Thoracic aorta endothelial cell (primary cell): Measurements from ENCODE around the gene C1RL. TPM values are rescaled to one million over a fixed set of nuclear protein-coding genes. Genes with fewer than 3 reads are reported as not detected.

Source experiments
- small RNA-seq: library from RNA; depleted of rRNA; stranded (forward); fragments of <200 nt; gene quantifications from one replicate; pipeline ENCODE3, GENCODE V24; 2012
- total RNA-seq: library from RNA; depleted of rRNA; stranded (reverse); fragments of >200 nt; gene quantifications from 2 replicates; pipeline ENCODE4 v1.2.3, GENCODE V29; 2012

C1RL gene, protein sequence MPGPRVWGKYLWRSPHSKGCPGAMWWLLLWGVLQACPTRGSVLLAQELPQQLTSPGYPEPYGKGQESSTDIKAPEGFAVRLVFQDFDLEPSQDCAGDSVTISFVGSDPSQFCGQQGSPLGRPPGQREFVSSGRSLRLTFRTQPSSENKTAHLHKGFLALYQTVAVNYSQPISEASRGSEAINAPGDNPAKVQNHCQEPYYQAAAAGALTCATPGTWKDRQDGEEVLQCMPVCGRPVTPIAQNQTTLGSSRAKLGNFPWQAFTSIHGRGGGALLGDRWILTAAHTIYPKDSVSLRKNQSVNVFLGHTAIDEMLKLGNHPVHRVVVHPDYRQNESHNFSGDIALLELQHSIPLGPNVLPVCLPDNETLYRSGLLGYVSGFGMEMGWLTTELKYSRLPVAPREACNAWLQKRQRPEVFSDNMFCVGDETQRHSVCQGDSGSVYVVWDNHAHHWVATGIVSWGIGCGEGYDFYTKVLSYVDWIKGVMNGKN
- 15.3 and 27.1 TPM in 2 replicates for total RNA-seq

GRCh38 chr12:7108796-7109571 is at the start of gene C1RL:
Gene C1RL, minus strand, starts transcription at chr12:7109214. Its CDS starts 34 bp downstream, at chr12:7109180.

GRCh38 chr12:7129872-7130691 is 21.1 kb upstream of the C1RL start, which contains the start of gene CLSTN3:
Gene CLSTN3, plus strand, starts transcription at chr12:7130371. Its CDS starts 278 bp downstream, at chr12:7130649.

DNA sequence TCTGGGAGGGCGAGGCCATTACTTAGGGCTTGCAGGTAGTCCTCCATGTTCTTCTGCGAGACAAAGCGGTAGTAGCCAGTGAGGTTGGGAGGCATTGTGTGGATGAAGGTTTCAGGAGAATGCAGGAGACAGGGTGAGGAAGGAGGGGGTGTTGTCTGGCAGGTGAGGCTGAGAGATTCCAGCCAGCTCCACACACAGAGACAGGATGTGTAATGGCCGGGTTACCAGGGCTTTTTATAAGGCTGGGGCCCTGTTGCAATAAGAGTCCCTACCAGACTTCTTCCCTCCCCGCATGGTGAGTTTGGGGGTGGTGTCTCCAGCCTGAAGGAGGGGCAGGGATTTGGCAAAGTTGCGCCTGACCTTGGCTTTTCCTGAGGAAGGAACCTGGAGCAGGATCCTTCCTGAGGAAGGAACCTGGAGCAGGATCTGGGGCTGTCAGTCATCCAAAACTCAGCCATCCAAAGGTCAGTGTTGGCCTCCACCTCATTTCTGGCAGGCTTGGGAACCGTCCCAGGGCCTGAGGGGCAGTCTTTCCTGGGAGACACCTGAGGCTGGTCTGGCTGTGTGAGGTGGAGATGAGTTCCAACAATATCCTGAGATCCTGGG is 19.8 kb upstream of the C1RL start, which contains the start of gene RBP5:
Gene RBP5, minus strand, starts transcription at position 209 of the 606 bp plus-strand sequence. Its CDS starts 114 bp downstream, at position 95.

GRCh38 chr12:7092229-7092985 is 16.6 kb downstream of the C1RL start, which contains the start of gene C1R:
Gene C1R, minus strand, starts transcription at chr12:7092445. Its CDS starts 57 bp downstream, at chr12:7092388.

DNA sequence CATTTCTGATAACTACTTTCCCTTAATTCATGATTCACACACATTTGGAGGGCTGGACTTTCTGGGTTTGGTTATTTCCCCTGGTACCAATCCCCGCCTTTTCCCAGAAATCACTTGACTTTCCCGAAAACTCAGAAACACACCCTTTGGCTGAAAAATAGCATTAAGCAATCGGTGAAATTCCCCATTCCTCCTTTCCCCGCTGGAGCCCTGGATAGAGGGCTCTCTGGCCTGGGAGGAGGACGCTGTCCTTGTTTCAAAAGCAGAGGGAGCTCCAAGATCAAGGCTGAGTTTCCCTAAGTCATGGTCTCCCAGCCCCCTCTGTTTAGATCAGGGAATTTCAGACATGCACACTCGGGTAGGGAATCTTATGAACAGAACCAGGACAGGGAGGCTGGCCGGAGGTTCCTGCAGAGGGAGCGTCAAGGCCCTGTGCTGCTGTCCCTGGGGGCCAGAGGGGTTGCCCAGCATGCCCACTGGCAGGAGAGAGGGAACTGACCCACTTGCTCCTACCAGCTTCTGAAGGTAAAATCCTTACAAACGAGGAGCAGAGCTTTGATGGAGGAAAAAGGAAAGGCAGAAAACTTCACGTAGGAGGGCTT is 48.6 kb downstream of the C1RL start, which contains the start of gene C1S:
Gene C1S, plus strand, starts transcription at position 366 of the 602 bp plus-strand sequence. CDS start 1,195 bp downstream, outside the sequence.

Small RNA genes lying within 50 kb of the gene (small RNA-seq; reads per million reads assigned to genes)
- gene RNU6-485P = not detected

Other genes with a start within 250 kb of the C1RL start
- gene TPI1, start 241.7 kb downstream of the C1RL start, total RNA-seq = 806 and 826 TPM in 2 replicates
- 1.2 and 3.3 TPM in 2 replicates for gene SPSB2, start 235.9 kb downstream of the C1RL start, total RNA-seq
- 2.1 and 5.3 TPM in 2 replicates for gene LRRC23, start 204.4 kb downstream of the C1RL start, total RNA-seq
- gene ENO2, start 194.6 kb downstream of the C1RL start, total RNA-seq = 12.2 TPM in 2 replicates
- gene ATN1, start 181.3 kb downstream of the C1RL start, total RNA-seq = 17.6 and 23.0 TPM in 2 replicates
- not detected in 2 replicates for gene RNU7-1, start 165.4 kb downstream of the C1RL start, total RNA-seq
- gene C12orf57, start 165.2 kb downstream of the C1RL start, total RNA-seq = 64.9 and 76.2 TPM in 2 replicates
- gene PTPN6, start 157.9 kb downstream of the C1RL start, total RNA-seq = 0.36 TPM in 1 of 2 replicates, not detected in the other
- gene PHB2, start 138.6 kb downstream of the C1RL start, total RNA-seq = 193 and 222 TPM in 2 replicates
- gene EMG1, start 138.3 kb downstream of the C1RL start, total RNA-seq = 48.4 and 49.6 TPM in 2 replicates
- gene LPCAT3, start 90.7 kb downstream of the C1RL start, total RNA-seq = 9.4 and 14.7 TPM in 2 replicates
- 0.57 and 1.2 TPM in 2 replicates for gene C1S, start 48.5 kb downstream of the C1RL start, total RNA-seq
- gene C1R, start 16.8 kb downstream of the C1RL start, total RNA-seq = 1.7 and 3.2 TPM in 2 replicates
- 0.50 TPM in 1 of 2 replicates, not detected in the other for gene RBP5, start 19.7 kb upstream of the C1RL start, total RNA-seq
- gene CLSTN3, start 21.2 kb upstream of the C1RL start, total RNA-seq = 19.8 and 31.1 TPM in 2 replicates
- 23.5 and 26.6 TPM in 2 replicates for gene PEX5, start 80.5 kb upstream of the C1RL start, total RNA-seq
- gene ACSM4, start 194.9 kb upstream of the C1RL start, total RNA-seq = not detected in 2 replicates